WI38 (cell line): Measurements from ENCODE around the gene RPS29.

Source experiments
- H3K4me3 ChIP-seq: 2 replicates; pipeline ENCODE4 v1.5.1; 2011; ENCODE audit warnings: low read depth, mild to moderate bottlenecking, control low read depth, low read length
- CTCF ChIP-seq: IDR thresholded peaks from 2 replicates; pipeline ENCODE4 v1.5.1; 2012; ENCODE audit warnings: low read depth, mild to moderate bottlenecking, control low read depth, low read length

The RPS29 gene

GRCh38 chr14:49545071-49545470 is 41.1 kb downstream of the RPS29 start:
- no peak overlapping the region for H3K4me3 ChIP-seq
- no peak for TF ChIP-seq CTCF

- H3K4me3 ChIP-seq, result no peak overlapping the region
- no peak for TF ChIP-seq CTCF
Observed at GRCh38 chr14:49541049-49541448, 45.1 kb downstream of the RPS29 start.

GRCh38 chr14:49538852-49539251 is 47.3 kb downstream of the RPS29 start:
- no peak for TF ChIP-seq CTCF
- H3K4me3 ChIP-seq, result no peak overlapping the region
